ENCODE data around the gene HS1BP3.

DNA sequence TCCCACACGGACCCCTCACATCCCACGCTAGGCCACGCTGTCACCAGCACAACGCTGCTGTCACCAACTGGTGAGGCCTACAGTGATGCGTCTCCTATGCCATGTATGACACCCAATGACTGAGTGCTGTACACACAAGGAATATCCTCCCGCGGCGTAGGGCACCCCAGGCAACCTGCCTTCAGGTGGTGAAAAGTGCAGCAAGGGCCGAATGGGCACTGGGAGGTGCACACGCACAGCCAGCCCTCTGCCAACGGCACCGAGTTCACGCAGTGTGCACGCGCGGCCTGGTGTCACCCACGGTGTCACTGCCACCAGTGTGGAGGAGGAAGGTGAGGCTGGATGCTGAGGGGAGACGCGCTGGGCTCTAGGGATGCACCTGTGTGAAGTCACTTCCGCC lies 4.5 kb downstream of the HS1BP3 start:
- TF ChIP-seq CTCF (IDR thresholded peaks at IDR 0.05) (no peak), POLR2A (IDR thresholded peaks at IDR 0.05) (no peak)
